Left forelimb (tissue), 1 donor: Measurements from ENCODE around the gene ZFY.

Source experiments
- DNase-seq: peaks from one replicate; pipeline ENCODE4 v3.0.0-alpha.2; 2018; ENCODE audit warnings: low spot score

The ZFY gene

GRCh38 chrY:2934861-2935715 lies at the start of gene ZFY:
Gene ZFY (plus strand): TSS chrY:2935381. CDS start chrY:2953937, 18,556 bp downstream.
- peak; percentile 80 for DNase-seq

- no peak for DNase-seq
Observed at GRCh38 chrY:2885880-2886279, 49.3 kb upstream of the ZFY start.

GRCh38 chrY:2887386-2887785 lies 47.8 kb upstream of the ZFY start:
- no peak for DNase-seq

- DNase-seq: no peak
Observed at GRCh38 chrY:2887955-2888354, 47.2 kb upstream of the ZFY start.

GRCh38 chrY:2893471-2893870 lies 41.7 kb upstream of the ZFY start:
- DNase-seq: no peak

GRCh38 chrY:2896050-2896449 lies 39.1 kb upstream of the ZFY start:
- DNase-seq: no peak

- DNase-seq: no peak
Observed at GRCh38 chrY:2907356-2907755, 27.8 kb upstream of the ZFY start.

- no peak for DNase-seq
Observed at GRCh38 chrY:2913066-2913815, 21.9 kb upstream of the ZFY start.

GRCh38 chrY:2934078-2934477 lies 1.1 kb upstream of the ZFY start:
- no peak for DNase-seq

- peak; percentile 88 for DNase-seq
Observed at GRCh38 chrY:2935716-2936435, 695 bp downstream of the ZFY start.

- DNase-seq: no peak
Observed at GRCh38 chrY:2936436-2936750, 1.2 kb downstream of the ZFY start.

GRCh38 chrY:2937149-2937548 lies 2.0 kb downstream of the ZFY start:
- DNase-seq: no peak

- no peak for DNase-seq
Observed at GRCh38 chrY:2949590-2950252, 14.5 kb downstream of the ZFY start.

- no peak for DNase-seq
Observed at GRCh38 chrY:2950655-2951054, 15.5 kb downstream of the ZFY start.

GRCh38 chrY:2952912-2953311 lies 17.7 kb downstream of the ZFY start:
- no peak for DNase-seq

GRCh38 chrY:2954735-2955134 lies 19.6 kb downstream of the ZFY start:
- DNase-seq: no peak

- no peak for DNase-seq
Observed at GRCh38 chrY:2955561-2955960, 20.4 kb downstream of the ZFY start.

GRCh38 chrY:2962061-2962460 lies 26.9 kb downstream of the ZFY start:
- no peak for DNase-seq

- no peak for DNase-seq
Observed at GRCh38 chrY:2964814-2965213, 29.6 kb downstream of the ZFY start.

GRCh38 chrY:2965629-2966028 lies 30.4 kb downstream of the ZFY start:
- no peak for DNase-seq

- DNase-seq: no peak
Observed at GRCh38 chrY:2969561-2969960, 34.4 kb downstream of the ZFY start.

- no peak for DNase-seq
Observed at GRCh38 chrY:2972708-2973107, 37.5 kb downstream of the ZFY start.
